ENCODE data around the gene USP6NL.

- TF ChIP-seq SUZ12 (IDR thresholded peaks at IDR 0.05; ENCODE audit: unreplicated experiment), result no peak
- TF ChIP-seq JUND (IDR thresholded peaks at IDR 0.05; ENCODE audit: low read depth, low read length), result no peak
- no peak for TF ChIP-seq ESRRA (IDR thresholded peaks at IDR 0.05; ENCODE audit: low read length)
These were observed 199.4 kb downstream of the USP6NL start for GRCh38 chr10:11411926-11412545.

Data from GM12878 (cell line).